Neutrophil (primary cell): Measurements from ENCODE around the gene ZNF598.

Experiments
- H3K27ac ChIP-seq: fragments of 200-600 bp; sonication (generic); 2 replicates; pipeline ENCODE4 v1.5.1; 2016; ENCODE audit warnings: mild to moderate bottlenecking, moderate library complexity
- H3K27me3 ChIP-seq: fragments of 200-600 bp; sonication (generic); 2 replicates; pipeline ENCODE4 v1.6.0; 2016; ENCODE audit warnings: mild to moderate bottlenecking
- H3K36me3 ChIP-seq: fragments of 200-600 bp; sonication (generic); 2 replicates; pipeline ENCODE4 v1.5.1; 2017
- H3K4me1 ChIP-seq, 2 experiments: fragments of 200-600 bp in 1 of 2; sonication (generic) in 1 of 2; 1 replicate in 1 of 2; 2 replicates in 1 of 2; pipeline versions ENCODE4 v1.5.1 to v1.6.1; 2013 to 2016; ENCODE audit warnings: low read depth in 1 of 2, low read length in 1 of 2, mild to moderate bottlenecking in 1 of 2, moderate library complexity in 1 of 2; ENCODE audit not compliant: control insufficient read depth in 1 of 2, insufficient read depth in 1 of 2
- H3K4me3 ChIP-seq, 2 experiments: fragments of 200-600 bp in 1 of 2; sonication (generic) in 1 of 2; 1 replicate in 1 of 2; 2 replicates in 1 of 2; pipeline ENCODE4 v1.5.1; 2013 to 2016; ENCODE audit warnings: low read depth in 1 of 2, low read length in 1 of 2, mild to moderate bottlenecking in 1 of 2, moderate library complexity in 1 of 2
- H3K9me3 ChIP-seq: fragments of 200-600 bp; sonication (generic); 2 replicates; pipeline ENCODE4 v1.5.1; 2016
- CTCF ChIP-seq: fragments of 200-600 bp; sonication (generic); IDR thresholded peaks from 2 replicates; pipeline ENCODE4 v1.5.1; 2016; ENCODE audit warnings: antibody characterized with exemption

The ZNF598 gene

GRCh38 chr16:2009791-2010510 is at the start of gene ZNF598:
Gene ZNF598, minus strand, starts transcription at chr16:2009821.
- TF ChIP-seq CTCF = peak; percentile 63
- H3K27ac ChIP-seq = peak within 1 kb of the TSS; percentile 81
- peaks cover 6% of the 10 kb centered on the region for H3K27me3 ChIP-seq
- no peaks in the 10 kb centered on the region for H3K9me3 ChIP-seq
- peak within 1 kb of the TSS; percentile 77 to 82 for H3K4me3 ChIP-seq
- H3K36me3 ChIP-seq = no peaks in the 10 kb centered on the region
- peaks cover 29 to 42% of the 10 kb centered on the region in 2 experiments for H3K4me1 ChIP-seq

GRCh38 chr16:2058872-2059271 is 49.3 kb upstream of the ZNF598 start:
- Histone ChIP-seq H3K4me3 (no peak overlapping the region), H3K27me3 (no peaks in the 10 kb centered on the region), H3K27ac (no peak overlapping the region), H3K9me3 (no peaks in the 10 kb centered on the region), H3K36me3 (peaks cover 93% of the 10 kb centered on the region), H3K4me1 (no peaks in the 10 kb centered on the region)
- TF ChIP-seq CTCF = no peak

- no peaks in the 10 kb centered on the region for H3K9me3 ChIP-seq
- TF ChIP-seq CTCF = no peak
- H3K4me1 ChIP-seq = no peaks in the 10 kb centered on the region
- no peaks in the 10 kb centered on the region for H3K27me3 ChIP-seq
- H3K27ac ChIP-seq = no peak overlapping the region
- no peak overlapping the region for H3K4me3 ChIP-seq
- peaks cover 93% of the 10 kb centered on the region for H3K36me3 ChIP-seq
Observed at GRCh38 chr16:2058420-2058819, 48.8 kb upstream of the ZNF598 start.

GRCh38 chr16:2057438-2057837 is 47.8 kb upstream of the ZNF598 start:
- Histone ChIP-seq H3K27me3 (no peaks in the 10 kb centered on the region), H3K4me1 (no peaks in the 10 kb centered on the region)

DNA sequence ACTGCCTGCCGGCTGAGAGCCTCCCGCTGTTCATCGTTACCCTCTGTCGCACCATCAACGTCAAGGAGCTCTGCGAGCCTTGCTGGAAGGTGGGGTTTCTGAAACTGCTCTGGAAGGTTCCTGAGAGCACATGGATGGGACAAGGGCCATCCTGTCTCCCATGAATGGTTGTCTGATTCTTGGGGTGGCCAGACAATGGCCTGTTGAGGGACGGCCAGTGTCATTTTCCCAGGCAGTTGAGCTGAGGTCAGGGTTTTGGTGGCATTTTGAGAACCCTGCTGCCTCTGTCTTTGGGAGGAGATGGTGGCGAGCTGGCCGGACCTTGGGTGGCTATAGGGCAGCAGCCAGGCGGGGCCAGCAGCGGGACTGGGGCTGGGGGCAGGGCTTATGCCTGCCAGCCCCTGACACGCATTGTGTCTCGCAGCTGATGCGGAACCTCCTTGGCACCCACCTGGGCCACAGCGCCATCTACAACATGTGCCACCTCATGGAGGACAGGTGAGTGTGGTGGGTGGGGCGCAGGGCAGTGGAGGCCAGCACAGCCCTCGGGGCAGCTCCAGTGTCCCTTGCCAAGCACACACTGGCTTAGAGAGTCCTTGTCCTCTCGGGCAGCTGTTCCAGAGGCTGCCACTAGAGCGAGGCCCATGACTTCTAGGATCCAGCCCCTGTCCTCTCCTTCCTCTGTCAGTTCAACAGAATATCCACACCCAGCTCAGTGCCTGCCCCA is 47.2 kb upstream of the ZNF598 start:
- H3K36me3 ChIP-seq = peaks cover 93% of the 10 kb centered on the region

More at GRCh38 chr16:2057438-2057837, 47.8 kb upstream of the ZNF598 start:
- H3K4me3 ChIP-seq = no peak overlapping the region
- no peak for TF ChIP-seq CTCF
- peaks cover 93% of the 10 kb centered on the region for H3K36me3 ChIP-seq
- no peak overlapping the region for H3K27ac ChIP-seq
- H3K9me3 ChIP-seq = no peaks in the 10 kb centered on the region

More for the DNA sequence above, 47.2 kb upstream of the ZNF598 start:
- no peak for TF ChIP-seq CTCF
- H3K27ac ChIP-seq = no peak overlapping the region
- H3K27me3 ChIP-seq = no peaks in the 10 kb centered on the region
- H3K4me3 ChIP-seq = no peak overlapping the region
- H3K9me3 ChIP-seq = no peaks in the 10 kb centered on the region
- no peaks in the 10 kb centered on the region for H3K4me1 ChIP-seq
